Mononuclear cell (primary cell): ENCODE measurements around the gene CD300LB. TPM values are rescaled to one million over a fixed set of nuclear protein-coding genes. Genes with fewer than 3 reads are reported as not detected.
"Not testable (repeated sequence)": the region's sequence is repeated elsewhere in the genome, so short reads cannot be mapped to it uniquely, and the experiment has no call there.

Source experiments
- H3K27me3 ChIP-seq: 2 replicates; pipeline ENCODE4 v1.6.0; 2011; ENCODE audit warnings: low read length, control low read depth; ENCODE audit not compliant: insufficient read depth
- H3K4me1 ChIP-seq: 2 replicates; pipeline ENCODE4 v1.5.1; 2011; ENCODE audit warnings: mild to moderate bottlenecking, low read length, control low read depth; ENCODE audit not compliant: insufficient read depth
- H3K4me3 ChIP-seq: 2 replicates; pipeline ENCODE4 v1.5.1; 2011; ENCODE audit warnings: mild to moderate bottlenecking, low read length, moderate library complexity
- H3K9me3 ChIP-seq: 2 replicates; pipeline ENCODE4 v1.5.1; 2011; ENCODE audit warnings: low read depth, mild to moderate bottlenecking, control low read depth, low read length
- total RNA-seq: library from RNA; depleted of rRNA; stranded (reverse); fragments of >200 nt; gene quantifications from one replicate; pipeline ENCODE4 v1.2.3, GENCODE V29; 2012

Gene CD300LB
- total RNA-seq, 1 donor, result 44.3 TPM

- Histone ChIP-seq H3K4me1 (peaks cover 99% of the 10 kb centered on the region), H3K27me3 (no peaks in the 10 kb centered on the region), H3K4me3 (no peak overlapping the region)
Observed at GRCh38 chr17:74524653-74525464, 6.4 kb downstream of the CD300LB start.

GRCh38 chr17:74523308-74523707 lies 8.0 kb downstream of the CD300LB start:
- H3K9me3 ChIP-seq, result no peaks in the 10 kb centered on the region
- no peaks in the 10 kb centered on the region for H3K27me3 ChIP-seq
- H3K4me1 ChIP-seq, result peaks cover 92% of the 10 kb centered on the region
- H3K4me3 ChIP-seq, result no peak overlapping the region

More at GRCh38 chr17:74524653-74525464, 6.4 kb downstream of the CD300LB start:
- no peaks in the 10 kb centered on the region for H3K9me3 ChIP-seq

- peaks cover 84% of the 10 kb centered on the region for H3K4me1 ChIP-seq
- H3K27me3 ChIP-seq, result no peaks in the 10 kb centered on the region
- no peak overlapping the region for H3K4me3 ChIP-seq
- H3K9me3 ChIP-seq, result no peaks in the 10 kb centered on the region
Observed at GRCh38 chr17:74522381-74523105, 8.7 kb downstream of the CD300LB start.

- H3K4me1 ChIP-seq, result peaks cover 76% of the 10 kb centered on the region
Observed at GRCh38 chr17:74521701-74522201, 9.5 kb downstream of the CD300LB start.

GRCh38 chr17:74520790-74521480 lies 10.3 kb downstream of the CD300LB start:
- Histone ChIP-seq H3K4me3 (no peak overlapping the region), H3K4me1 (peaks cover 68% of the 10 kb centered on the region), H3K27me3 (no peaks in the 10 kb centered on the region)

More at GRCh38 chr17:74521701-74522201, 9.5 kb downstream of the CD300LB start:
- Histone ChIP-seq H3K27me3 (no peaks in the 10 kb centered on the region), H3K4me3 (no peak overlapping the region), H3K9me3 (no peaks in the 10 kb centered on the region)

GRCh38 chr17:74520016-74520434 lies 11.2 kb downstream of the CD300LB start:
- no peaks in the 10 kb centered on the region for H3K9me3 ChIP-seq
- H3K4me1 ChIP-seq, result peaks cover 60% of the 10 kb centered on the region
- no peaks in the 10 kb centered on the region for H3K27me3 ChIP-seq
- no peak overlapping the region for H3K4me3 ChIP-seq

More at GRCh38 chr17:74520790-74521480, 10.3 kb downstream of the CD300LB start:
- no peaks in the 10 kb centered on the region for H3K9me3 ChIP-seq

- H3K9me3 ChIP-seq, H3K4me3 ChIP-seq, H3K27me3 ChIP-seq: not testable (repeated sequence)
- H3K4me1 ChIP-seq, result peaks cover 47% of the 10 kb centered on the region
Observed at GRCh38 chr17:74518413-74518981, 12.8 kb downstream of the CD300LB start.

- Histone ChIP-seq H3K9me3 (no peaks in the 10 kb centered on the region), H3K4me3 (no peak overlapping the region), H3K4me1 (peaks cover 47% of the 10 kb centered on the region), H3K27me3 (no peaks in the 10 kb centered on the region)
Observed at GRCh38 chr17:74516561-74517328, 14.5 kb downstream of the CD300LB start.

GRCh38 chr17:74515941-74516340 lies 15.3 kb downstream of the CD300LB start:
- Histone ChIP-seq H3K4me1 (peaks cover 44% of the 10 kb centered on the region), H3K9me3 (no peaks in the 10 kb centered on the region), H3K27me3 (no peaks in the 10 kb centered on the region), H3K4me3 (no peak overlapping the region)

GRCh38 chr17:74514632-74515334 lies 16.5 kb downstream of the CD300LB start:
- H3K27me3 ChIP-seq, result no peaks in the 10 kb centered on the region
- no peaks in the 10 kb centered on the region for H3K9me3 ChIP-seq
- H3K4me1 ChIP-seq, result peaks cover 32% of the 10 kb centered on the region
- no peak overlapping the region for H3K4me3 ChIP-seq

- H3K9me3 ChIP-seq, result no peaks in the 10 kb centered on the region
- H3K4me3 ChIP-seq, result no peak overlapping the region
- H3K27me3 ChIP-seq, result no peaks in the 10 kb centered on the region
- H3K4me1 ChIP-seq, result peaks cover 25% of the 10 kb centered on the region
Observed at GRCh38 chr17:74513987-74514631, 17.2 kb downstream of the CD300LB start.

GRCh38 chr17:74512624-74513091 lies 18.6 kb downstream of the CD300LB start:
- no peak overlapping the region for H3K4me3 ChIP-seq
- H3K27me3 ChIP-seq, result no peaks in the 10 kb centered on the region
- H3K4me1 ChIP-seq, result peaks cover 25% of the 10 kb centered on the region
- H3K9me3 ChIP-seq, result no peaks in the 10 kb centered on the region

- Histone ChIP-seq H3K27me3 (no peaks in the 10 kb centered on the region), H3K4me1 (peaks cover 25% of the 10 kb centered on the region), H3K4me3 (no peak overlapping the region), H3K9me3 (no peaks in the 10 kb centered on the region)
Observed at GRCh38 chr17:74512036-74512435, 19.2 kb downstream of the CD300LB start.
